Central memory CD4-positive, alpha-beta T cell (primary cell): ENCODE data around the gene MARK2.
A peak's percentile ranks its signal among the peaks of the same experiment; 100 is the strongest.

Experiments used
- DNase-seq: peaks from one replicate; pipeline ENCODE4 v3.0.0; 2022

Gene MARK2

DNA sequence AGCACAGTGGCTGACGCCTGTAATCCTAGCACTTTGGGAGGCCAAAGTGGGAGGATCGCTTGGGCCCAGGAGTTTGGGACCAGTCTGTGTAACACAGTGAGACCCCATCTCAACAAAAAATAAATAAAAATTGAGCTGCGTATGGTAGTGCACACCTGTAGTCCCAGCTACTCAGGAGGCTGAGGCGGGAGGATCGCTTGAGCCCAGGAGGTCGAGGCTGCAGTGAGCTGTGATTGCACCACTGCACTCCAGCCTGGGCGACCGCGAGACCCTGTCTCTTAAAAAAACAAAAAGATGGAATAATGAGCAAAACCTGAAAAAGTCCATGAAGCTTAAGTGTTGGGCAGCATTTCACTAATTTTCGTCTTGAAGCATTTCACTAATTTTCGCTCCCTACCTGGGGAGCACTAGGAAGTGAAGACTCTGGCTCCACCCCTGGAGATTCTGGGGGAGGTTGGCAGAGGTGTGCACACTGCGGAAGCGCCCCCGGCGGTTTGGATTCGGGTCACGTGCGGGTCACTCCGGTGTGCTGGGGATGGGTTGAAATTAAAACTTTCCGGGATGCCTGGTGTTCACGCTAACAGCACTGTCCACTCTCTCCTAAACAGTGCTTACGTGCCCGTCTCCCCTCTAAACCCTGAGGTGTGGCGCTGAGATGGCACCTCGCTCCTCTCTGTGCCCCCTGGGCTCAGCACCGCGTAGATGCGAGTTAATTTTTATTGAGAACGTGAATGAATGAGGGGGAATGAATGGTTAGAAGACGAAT lies 99.0 kb downstream of the MARK2 start:
- no peak for DNase-seq

DNA sequence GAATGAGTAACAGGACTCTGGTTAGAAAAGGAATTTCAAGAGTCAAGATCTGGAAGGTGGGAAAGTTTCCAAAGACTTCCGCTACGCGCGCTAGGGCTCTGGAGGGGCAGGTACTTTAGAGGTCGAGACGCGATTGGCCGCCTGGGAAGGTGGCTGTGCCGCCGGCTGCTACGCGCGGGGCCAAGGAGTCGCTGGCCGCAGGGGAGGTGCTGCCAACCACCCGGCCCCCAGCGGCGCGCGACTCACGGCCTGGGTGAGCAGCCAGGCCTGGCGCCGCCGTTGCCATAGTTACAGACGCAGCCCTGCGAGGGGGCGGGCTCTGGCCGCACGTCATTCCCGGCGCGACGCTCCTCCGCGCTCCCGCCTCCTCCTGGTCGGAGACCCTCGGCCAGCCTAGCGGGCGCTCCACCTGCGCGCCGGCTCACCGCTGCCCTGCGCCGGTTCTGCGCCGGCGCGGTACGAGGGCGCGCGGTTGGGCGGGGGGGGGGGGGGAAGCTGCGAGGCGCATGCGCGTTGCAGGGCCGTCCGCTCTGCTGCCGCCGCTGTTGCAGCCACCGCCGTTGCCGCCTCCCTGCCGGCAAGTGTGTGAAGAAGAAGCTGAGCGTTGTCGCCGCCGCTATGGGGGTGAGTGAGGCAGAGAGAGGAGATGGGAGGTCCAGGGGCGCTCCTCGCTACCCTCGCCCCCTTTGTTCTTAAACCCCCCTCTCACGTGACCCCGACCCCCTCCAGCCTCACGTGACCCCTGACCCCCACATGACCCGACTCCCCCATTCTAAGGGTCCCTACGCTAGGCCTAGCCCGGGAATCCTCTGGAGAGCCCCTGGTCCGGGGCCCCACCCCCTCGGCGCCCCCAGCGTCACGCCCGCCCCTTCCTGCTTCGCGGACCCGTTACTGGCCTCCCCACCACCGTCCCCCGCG lies 99.8 kb downstream of the MARK2 start, which contains the start of gene NAA40:
NAA40 (plus strand) TSS at position 524 of the 918 bp plus-strand sequence; CDS start at position 619, 95 bp downstream.
- peak; percentile 89 for DNase-seq

DNA sequence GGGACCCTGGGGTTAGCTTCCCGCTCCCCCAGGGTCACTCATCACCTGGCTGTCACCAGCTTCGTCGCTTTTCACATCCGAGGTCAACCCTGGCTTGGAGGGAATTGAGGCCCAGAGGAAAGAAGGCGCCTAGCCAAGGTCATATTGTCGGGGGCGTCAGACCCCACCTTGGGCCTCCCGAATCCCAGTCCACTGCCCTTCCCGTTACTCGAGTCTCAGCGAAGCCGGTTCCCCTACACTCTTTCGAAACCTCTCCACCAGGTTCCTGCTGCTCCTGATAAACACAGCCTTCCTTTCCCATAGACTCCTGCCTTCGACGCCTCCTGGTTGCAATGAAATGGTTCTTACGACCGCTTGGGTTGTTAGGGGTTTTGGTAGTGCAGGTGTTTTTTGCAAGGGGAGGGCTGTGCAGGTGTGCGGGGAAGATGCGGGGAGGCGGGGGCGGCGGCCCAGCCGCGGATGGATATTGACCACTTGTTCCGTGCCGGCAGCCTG lies 100.5 kb downstream of the MARK2 start:
- no peak for DNase-seq

DNA sequence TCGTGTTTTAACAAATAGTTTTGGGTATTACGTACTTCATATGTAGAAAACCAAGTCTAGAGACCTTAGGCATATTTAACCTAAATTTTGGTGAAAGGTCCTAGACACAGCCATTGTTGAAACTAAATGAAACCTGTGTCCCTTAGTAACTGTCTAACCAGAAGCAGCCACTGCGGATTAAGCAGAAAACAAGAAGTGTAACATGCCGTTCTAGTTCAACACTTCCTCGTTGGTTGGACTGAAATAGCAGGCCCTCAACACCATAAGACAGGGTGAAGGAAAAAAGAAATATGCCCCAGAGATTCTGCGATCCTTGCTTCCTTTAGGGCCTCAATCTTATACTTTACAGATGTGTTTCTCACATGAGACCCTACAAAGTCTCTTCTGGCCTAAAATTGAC lies 101.9 kb downstream of the MARK2 start:
- DNase-seq: no peak

DNA sequence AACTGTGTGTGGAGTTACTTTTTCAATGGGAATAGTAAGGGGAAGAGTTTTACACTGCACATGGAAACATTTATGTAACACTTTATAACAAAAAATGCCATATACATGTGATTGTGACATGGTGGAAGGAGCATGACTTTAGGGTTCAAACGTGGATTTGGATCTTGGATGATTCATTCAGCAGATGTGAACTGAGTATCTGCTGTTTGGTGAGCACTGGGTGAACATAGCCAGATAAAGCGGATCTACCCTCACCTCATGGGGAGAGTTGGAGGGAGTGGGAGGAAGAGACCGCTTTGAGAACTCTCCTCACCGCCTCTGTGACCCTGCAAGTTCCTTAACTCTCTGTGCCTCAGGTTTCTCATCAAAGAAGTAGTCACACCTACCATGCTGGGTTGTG lies 103.0 kb downstream of the MARK2 start:
- DNase-seq: no peak

DNA sequence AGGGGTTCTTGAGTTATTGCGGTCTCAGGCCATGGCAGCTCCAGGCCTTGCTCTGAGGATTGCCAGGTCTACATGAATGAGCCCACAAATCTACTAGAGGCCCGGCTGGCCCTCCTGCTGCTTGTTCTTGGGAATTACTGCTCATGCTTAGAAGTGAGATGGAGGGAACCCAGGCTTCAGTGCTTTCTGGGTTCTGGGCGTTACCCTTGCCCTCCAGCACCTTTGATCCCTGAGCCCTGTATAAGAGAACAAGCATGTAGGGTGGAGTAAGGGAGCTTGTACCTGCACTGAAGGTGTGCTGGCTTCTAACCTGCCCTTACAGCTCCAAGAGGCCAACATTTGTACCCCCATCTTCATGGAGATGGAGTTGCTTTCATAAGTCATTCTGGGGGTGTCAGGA lies 103.9 kb downstream of the MARK2 start:
- no peak for DNase-seq

DNA sequence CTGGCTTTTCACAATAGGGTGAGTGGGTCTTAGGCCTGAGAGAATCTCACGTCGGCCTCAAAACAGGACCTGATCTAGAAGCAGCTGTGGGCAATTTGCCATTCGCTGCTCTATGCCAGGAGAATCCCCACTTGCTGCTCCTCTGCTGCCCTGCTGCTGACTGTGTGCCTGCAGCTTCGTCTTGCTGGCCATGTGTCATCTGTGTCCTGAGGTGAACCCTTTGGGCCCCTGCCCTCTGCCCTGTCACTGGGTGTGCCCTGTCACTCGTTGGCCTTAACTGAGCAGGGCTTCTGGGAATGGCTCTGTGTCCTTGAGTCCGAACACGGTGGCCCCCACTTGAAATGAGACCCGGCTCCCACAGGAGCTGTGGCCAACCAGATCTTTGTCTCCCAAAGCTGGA lies 106.1 kb downstream of the MARK2 start:
- DNase-seq: no peak

DNA sequence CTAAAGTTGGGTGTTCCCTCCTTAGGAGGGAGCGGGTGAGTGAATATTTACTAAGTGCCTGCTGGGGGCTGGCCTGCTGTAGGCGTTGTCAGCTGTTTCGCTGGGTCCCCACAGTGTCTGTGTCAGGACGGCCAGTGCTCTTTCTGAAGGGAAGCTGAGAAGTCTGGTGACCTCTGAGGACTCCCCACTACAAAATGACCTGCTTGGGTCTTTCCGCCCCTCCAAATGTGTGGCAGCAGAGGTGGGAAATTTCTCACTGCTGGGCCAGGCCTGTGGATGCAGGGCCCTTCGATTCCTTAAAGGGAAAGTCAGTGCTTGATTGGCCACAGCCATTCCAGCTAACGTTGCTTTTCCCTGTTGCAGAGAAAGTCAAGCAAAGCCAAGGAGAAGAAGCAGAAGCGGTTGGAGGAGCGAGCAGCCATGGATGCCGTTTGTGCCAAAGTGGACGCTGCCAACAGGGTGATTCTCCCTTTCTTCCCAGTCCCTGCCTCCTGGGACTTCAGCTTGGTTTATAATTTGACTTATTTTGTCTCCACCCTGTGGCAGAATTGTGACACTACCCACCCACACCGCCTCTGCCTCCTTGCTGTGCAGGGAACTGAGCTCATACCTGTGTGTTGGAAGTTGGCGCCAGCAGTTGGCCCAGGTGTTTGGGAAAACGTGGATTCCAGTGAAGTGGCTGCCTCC lies 106.7 kb downstream of the MARK2 start:
- peak; percentile 37 for DNase-seq

DNA sequence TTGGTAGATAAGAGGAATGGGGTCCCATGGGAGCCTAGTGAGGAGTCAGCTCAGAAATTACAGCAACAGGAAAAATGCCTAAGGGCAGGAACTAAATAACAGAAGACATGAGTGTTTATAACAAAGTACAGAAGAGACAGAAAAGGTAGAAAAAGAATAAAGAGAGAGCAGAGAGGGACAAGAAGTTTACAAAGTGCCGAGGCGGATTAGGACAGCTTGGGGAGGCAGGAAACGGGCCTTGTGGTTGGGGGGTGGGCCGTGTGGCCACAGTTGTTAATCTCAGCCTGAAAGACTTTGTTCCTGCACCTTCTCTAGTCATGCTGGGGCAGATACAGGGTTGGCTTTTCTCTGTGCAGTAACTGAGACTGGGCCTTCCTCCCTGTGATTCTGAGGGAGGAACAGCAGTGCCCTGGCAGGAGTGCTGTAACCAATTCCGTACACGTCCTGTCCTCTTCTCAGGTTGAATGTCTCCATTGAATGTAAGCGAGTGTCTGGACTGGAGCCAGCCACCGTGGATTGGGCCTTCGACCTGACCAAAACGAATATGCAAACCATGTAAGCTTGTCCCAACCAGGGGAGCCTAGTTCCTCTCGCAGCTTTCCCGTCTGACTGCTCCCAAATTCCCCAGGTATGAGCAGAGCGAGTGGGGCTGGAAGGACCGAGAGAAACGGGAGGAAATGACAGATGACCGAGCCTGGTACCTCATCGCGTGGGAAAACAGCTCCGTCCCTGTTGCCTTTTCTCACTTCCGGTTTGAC lies 113.0 kb downstream of the MARK2 start:
- DNase-seq: peak; percentile 15

DNA sequence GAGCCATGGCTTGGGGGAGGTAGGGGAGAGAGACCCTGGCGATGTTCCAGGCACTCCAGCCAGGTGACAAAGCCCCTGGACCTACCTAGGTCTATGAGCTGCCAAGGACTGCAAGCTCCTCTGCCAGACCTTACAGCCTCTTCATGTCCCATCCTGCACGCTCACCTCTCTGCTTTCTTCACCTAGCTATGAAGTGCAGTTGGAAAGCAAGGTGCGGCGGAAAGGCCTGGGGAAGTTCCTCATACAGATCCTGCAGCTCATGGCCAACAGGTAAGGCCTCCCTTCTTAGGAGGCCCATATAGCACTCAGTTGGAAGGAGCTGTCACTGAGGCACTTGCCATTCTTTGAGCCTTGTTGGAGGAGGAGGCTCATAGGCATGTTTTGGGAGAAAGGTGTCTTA lies 113.7 kb downstream of the MARK2 start:
- DNase-seq: no peak

DNA sequence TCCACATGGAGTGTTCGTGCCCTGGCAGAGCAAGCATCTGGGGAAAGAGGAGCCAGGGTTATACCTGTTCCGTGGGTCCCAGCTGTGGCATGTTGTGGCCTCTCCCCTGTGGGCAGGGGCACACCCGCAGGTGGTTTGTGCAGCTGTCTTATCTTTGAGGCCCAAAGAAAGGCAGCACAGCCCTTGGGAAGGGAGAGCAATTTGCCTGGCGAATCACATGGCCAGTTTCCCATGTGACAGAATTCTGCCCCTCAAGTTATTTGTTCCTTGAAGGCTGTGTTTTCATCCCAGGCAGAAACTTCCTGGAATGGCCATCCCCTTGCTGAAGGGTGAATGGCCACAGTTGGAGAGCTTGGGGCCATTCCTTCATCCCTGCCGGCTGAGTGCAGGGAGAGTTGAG lies 119.1 kb downstream of the MARK2 start:
- no peak for DNase-seq
